GM21737 (cell line): ENCODE measurements around the gene ABHD1.
"Not testable (repeated sequence)": the region's sequence is repeated elsewhere in the genome, so short reads cannot be mapped to it uniquely, and the experiment has no call there.

ENCODE experiments used
- ATAC-seq: cut with Tn5 transposase; IDR thresholded peaks from one replicate; pipeline ENCODE4 v1.9.1; 2021; ENCODE audit warnings: mild to moderate bottlenecking, moderate library complexity; ENCODE audit not compliant: unreplicated experiment

Gene ABHD1

DNA sequence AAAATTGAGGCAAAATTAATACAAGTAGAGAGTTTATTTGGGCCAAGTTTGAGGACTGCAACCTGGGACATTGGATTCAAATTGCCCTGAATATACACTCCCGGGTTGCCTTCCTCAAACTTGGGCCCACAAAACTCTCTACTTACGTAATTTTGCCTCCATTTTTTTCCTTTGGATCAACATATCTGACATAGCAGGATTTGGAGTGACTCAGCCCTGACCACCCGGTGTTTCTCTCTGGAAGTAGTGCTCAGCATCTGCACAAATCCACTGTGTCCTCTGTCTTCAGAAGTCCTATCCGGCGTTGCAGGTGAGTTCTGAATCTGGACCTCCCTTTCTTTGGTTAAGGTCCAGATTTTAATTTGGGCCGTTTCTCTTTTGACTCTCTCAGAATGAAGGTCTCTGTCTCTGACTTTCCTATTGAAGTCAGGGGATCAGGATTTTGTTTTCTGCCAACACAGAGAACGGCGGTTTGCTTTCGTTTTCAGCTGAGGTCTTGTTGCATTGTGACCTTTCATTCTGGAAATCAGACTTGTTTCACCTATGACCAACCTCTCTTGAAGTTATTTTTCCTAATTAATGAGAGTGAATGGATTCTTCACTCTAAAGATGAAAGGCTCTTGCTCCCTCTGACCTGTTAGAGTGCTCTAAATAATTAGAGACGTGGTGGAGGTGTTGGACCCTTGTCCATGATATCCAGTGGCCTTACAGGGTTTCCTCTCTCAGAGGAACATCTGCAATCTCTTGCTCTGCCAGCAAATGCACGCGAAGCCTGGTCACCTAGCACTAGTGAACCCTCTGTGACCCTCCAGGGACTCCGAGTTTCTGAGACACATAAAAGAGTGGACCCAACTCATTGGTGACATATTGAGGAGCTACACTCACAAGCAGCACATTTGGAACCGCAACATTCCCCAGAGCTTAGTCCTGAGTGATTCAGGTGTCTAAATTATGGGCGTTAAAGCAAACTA, 38.8 kb downstream of the ABHD1 start:
- no peak for ATAC-seq

DNA sequence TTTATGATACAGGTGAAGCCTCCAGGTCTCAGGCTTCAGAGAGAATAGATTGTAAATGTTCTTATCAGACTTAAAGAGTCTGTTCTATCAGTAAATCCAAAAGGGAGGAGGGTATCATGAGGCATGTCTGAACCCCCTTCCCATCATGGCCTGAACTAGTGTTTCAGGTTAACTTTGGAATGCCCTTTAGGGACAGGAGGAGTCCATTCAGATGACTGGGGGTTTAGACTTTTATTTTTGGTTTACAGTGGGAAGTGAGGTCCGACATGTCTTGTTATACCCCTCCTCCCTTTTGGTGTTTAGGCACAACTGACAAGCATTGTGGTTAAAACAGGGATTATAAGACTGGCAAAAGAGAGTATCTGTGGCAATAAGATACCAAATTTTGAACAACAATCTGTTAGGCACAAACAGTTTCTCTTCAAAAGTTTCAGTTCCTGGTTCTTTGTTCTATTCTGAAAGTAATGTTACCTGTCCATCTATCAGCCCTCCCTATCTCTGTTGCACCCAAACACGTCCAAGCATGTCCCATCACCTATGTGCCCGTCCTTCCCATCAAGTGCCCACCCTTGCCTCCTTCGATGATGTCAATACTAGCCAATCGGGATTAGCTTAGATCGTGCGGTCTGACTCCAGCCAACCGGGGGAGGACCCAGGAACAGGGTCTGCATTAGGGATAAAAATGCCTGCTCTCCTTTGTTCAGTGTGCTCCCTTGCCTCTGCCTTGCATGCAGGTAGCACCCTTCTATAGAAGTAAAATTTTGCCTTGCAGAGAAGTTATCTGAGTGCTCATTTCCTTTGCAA, 41.5 kb downstream of the ABHD1 start:
- ATAC-seq: no peak

DNA sequence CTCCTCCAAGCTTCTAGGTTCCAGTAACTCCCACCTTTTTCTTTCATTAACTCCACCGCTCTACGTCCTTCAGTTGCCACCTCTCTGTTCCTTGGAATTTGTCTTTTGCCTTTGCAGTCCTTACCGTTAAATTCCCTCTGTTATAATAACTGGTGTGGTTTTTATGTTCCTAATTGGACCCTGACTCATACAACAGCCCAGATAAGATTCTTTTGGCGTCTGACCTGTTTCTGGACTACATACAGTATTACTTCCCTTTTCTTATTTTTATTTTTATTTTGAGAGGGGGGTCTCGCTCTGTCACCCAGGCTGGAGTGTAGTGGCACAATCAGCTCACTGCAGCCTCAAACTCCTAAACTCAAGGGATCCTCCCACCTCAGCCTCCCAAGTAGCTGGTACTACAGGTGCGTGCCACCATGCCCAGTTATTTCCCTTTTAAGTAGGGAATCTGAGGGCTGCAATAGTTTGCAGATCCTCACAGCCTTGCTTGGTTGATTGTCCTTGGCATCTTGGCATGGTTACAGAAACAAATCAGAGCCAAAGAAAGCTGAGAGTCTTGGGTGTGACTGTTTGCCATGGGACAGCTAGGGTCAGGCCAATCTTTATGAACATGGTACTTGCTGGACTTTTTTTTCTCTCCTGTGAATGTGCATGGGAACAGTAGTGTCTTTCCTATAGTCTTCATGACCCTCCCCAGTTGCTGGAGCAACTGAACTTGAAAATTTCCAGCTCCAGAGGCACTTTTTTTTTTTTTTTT, 47.1 kb downstream of the ABHD1 start:
- ATAC-seq: no peak

DNA sequence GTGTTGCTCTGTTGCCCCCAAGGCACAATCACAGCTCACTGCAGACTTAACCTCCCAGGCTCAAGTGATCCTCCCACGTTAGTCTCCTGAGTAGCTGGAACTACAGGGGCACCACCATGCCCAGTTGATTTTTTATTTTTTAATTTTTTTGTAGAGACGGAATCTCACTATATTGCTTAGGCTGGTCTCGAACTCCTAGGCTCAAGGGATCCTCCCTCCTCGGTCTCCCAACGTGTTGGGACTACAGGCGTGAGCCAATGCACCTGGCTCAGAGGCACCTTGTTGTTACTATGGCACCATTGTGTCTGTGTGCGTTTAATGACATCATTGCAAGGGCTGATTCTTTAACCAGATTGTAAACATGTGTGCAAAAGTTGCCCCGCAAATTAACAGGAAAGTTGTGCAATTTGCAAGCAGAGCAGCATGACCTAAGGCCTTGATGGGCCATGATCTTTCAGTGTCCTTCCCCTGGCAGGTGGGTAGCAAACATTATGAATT, 47.8 kb downstream of the ABHD1 start:
- no peak for ATAC-seq

DNA sequence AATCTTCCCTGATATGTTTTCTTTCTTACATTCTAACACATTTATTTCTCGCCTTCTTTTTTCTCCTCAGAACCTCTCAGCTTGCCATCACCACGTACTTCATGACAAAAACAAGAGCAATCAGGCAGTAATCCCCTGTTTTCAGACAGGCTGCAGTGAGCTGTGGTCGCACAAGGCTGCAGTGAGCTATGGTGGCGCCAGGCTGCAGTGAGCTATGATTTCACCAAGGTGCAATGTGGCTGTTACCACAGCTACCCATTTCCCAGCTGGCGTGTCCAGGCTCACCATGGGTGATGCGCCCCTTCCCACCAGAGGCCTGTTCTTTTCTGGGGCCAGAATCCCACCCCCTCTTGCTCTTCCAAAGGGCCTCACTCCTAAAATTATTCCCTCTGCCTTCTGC, 51.0 kb downstream of the ABHD1 start:
- ATAC-seq: no peak

DNA sequence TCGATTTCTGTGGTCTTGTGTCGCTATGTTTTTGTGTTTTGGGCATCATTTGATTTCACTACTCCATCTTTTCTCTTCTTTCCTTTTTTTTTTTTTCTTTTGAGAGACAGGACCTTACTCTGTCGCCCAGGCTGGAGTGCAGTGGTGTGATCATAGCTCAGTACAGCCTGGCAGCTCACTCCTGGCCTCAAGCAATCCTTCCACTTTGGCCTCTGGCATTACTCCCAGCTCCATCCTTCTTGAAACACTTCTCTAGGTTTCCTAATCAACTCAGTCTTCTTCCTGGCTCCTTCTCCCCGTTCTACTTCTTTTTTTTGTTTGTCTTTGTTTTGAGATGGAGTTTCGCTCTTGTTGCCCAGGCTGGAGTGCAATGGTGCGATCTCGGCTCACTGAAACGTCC, 51.7 kb downstream of the ABHD1 start:
- no peak for ATAC-seq

DNA sequence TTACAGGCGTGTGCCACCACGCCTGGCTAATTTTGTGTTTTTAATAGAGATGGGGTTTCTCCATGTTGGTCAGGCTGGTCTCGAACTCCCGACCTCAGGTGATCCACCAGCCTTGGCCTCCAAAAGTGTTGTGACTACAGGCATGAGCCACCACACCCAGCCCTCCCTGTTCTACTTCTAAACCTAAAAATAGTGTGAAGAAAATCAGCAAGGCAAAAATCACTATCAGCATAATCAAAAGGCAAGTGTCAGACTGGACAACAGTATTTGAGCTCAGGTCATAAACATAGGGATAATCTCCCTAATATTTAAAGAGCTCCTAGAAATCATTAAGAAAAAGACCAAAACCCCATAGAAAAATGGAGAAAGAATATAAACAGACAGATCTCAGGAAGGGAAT, 52.2 kb downstream of the ABHD1 start:
- not testable (repeated sequence) for ATAC-seq

DNA sequence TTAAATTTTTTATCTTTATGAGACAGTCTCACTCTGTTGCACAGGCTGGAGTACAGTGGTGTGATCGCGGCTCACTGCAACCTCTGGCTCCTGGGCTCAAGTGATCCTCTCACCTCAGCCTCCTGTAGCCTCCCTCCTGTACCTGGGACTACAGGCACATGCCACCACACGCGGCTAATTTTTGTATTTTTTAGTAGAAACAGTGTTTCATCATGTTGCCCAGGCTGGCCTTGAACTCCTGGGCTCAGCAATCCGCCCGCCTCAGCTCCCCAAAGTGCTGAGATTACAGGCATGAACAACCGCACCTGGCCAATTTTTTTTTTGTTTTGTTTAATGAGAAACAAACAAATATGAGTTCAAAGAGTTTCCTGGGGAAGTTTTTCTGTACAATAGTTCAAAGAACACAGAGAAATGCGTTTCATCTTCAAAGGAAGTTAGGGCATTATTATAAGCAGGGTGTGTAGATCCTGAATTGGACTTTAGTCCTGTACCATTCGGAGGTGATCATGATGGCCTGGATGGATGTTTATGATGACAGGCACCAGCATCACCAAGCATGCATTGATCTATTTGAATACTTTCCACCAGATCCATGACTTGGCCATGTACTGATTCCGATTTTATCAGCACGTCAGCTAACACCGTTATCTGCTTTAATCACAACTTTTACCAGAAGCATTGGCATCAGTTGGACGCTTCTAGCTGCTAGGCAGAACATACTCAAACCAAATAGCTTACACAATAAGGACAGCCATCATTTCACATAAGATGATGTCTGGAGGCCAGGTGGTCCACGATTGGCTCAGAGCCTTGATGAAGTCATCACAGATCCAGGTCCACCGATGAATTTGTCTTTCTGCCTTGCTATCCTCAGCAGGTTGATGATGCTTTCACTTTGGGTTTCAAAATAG, 54.1 kb downstream of the ABHD1 start:
- ATAC-seq: no peak

DNA sequence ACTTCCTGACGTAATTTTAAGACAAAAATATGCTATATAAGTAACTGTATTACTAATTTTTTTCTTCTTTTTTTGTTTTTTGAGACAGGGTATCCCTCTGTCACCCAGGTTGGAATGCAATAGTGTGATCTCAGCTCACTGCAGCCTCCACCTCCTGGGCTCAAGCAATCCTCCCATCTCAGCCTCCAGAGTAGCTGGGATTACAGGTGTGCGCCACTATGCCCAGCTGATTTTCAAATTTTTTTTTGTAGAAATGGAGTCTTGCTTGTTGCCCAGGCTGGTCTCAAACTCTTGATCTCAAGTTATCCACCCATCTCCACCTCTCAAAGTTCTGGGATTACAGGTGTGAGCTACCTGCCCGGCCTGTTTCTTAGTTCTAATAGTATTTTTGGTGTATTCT, 54.9 kb downstream of the ABHD1 start:
- ATAC-seq: no peak

DNA sequence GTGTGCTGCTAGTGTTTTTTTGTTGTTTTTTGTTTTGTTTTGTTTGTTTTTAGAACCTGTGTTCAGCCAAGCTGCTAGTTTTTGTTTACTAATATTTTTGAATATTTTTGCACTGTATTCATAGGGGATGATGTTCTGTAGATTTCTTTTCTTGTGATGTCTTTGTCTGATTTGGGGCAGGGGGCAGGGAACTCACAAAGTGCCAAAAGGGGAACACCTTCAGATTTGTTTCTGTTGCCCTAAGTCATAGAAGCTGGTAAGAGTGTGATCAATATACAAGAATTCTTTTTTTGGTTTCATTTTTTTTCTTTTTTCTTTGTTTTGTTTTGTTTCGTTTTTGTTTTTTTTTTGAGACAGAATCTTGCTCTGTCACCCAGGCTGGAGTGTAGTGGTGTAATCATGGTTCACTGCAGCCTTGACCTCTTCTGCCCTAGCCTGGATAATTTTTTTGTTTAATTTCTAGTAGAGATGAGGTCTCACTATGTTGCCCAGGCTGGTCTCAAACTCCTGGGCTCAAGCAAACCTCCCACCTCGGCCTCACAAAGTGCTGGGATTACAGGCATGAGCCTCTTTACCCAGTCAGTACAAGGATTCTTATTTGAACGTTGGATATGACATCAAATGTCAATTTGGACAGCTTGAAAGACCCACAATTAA, 55.9 kb downstream of the ABHD1 start:
- ATAC-seq: no peak
